GM19397 (cell line): ENCODE results near the gene RUNDC1.
"Not testable (repeated sequence)": the region's sequence is repeated elsewhere in the genome, so short reads cannot be mapped to it uniquely, and the experiment has no call there.

Experiments
- ATAC-seq: cut with Tn5 transposase; IDR thresholded peaks from one replicate; pipeline ENCODE4 v1.9.1; 2021; ENCODE audit warnings: mild to moderate bottlenecking, moderate library complexity; ENCODE audit not compliant: unreplicated experiment

RUNDC1 gene

DNA sequence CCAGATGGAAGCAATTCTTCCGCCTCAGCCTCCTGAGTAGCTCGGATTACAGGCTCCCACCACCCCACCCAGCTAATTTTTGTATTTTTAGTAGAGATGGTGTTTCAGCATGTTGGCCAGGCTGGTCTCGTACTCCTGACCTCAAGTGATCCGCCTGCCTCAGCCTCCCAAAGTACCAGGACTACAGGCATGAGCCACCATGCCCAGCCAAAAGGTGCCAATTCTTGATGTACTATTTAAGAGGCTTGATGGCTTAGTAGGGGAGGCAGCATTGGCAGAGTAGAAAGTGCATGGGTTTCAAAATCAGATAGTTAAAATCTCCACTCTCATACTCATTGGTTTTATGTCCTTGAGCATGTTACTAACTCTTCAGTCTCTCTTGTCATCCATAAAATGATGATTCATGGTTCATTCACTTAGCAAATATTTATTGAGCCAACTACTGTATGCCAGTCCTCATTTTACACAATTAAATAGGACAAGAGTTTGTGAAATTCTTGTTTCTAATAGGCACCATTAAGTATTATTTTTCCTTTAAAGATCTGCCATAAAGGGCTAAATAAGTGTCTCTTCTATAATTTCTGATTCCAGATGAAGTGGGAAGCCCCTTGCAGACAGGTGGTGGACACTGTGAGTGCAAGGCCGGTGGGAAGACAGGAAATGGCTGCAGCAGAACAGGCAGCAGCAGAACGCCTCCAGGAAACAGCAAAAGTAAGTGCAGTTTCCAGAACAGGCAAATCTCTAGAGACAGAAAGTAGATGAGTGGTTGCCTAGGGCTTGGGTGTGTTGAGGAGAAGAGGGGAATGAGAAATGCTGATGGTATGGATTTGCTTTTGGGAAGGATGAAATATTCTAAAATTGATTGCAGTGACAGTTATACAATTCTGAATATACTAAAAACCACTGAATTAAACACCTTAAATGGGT is 9.6 kb downstream of the RUNDC1 start:
- ATAC-seq, result no peak

DNA sequence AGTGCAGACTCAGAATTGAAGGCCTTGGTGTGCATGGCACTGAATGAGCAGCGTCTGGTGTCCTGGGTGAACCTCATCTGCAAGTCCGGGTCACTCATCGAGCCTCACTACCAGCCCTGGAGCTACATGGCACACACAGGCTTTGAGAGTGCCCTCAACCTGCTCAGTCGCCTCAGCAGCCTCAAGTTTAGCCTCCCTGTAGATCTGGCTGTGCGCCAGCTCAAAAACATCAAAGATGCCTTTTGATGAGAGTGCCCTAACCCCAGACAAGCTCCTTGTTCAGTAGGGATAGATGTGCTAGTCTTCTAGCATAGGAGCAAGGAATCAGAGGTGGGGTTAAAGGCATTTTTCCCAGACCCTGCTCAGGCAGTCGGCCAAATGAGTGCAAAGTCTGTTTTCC is 11.1 kb downstream of the RUNDC1 start:
- no peak for ATAC-seq

DNA sequence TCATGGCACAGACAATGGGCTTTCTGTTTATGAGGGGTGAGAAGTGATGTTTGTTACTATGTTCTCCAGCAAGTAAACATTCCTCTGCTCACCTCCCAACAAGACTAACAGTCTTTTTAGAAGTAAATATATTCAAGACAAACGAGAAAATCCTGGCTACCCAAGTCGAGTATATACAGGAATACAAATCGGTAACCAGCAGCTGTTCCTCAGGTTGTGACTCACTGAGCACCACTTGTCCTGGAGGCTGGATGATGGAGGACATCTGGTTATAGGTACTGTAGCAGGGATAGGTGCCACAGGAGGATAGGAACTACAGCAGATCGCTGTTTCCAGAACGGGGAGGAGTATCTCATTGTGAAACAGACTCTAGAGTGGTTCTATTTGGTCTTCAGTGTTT is 12.5 kb downstream of the RUNDC1 start:
- ATAC-seq, result no peak

DNA sequence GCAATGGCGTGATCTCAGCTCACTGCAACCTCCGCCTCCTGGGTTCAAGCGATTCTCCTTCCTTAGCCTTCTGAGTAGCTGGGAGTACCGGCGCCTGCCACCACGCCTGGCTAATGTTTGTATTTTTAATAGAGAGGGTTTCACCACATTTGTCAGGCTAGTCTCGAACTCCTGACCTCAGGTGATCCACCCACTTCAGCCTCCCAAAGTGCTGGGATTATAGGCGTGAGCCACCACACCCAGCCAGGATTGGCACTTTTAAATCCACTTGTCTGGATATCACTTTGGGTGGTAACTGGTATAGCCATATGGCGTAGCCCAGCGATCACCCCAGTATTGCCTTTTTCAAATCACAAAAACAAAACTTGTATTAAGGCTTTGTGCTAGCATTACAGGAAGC is 13.5 kb downstream of the RUNDC1 start:
- not testable (repeated sequence) for ATAC-seq

DNA sequence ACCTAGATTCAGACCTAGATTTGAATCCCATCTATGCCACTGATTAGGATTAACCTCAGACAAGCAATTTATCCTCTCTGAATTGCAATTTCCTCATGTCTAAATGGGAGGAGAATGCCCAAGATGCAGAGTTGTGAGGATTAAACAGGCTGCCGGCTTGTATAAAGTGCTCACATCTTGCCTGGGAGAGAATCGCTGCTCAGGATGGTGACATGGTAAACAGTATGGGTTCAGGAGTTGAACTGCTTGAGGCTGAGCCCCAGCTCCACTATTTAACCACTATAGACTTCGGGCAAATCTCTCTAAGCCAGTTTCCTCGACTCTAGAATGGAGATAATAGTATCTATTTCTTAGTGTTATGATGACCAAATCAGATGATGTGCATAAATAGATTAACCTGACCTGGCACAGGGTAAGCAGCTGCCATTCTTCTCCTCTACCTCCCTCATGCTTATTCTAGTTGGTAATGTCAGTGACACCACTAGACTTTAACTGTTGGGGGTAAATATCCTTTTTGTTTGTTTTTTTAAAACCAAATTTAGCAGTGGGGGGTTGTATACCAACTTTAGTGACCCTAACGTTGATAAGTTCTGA is 17.1 kb downstream of the RUNDC1 start:
- ATAC-seq, result no peak

DNA sequence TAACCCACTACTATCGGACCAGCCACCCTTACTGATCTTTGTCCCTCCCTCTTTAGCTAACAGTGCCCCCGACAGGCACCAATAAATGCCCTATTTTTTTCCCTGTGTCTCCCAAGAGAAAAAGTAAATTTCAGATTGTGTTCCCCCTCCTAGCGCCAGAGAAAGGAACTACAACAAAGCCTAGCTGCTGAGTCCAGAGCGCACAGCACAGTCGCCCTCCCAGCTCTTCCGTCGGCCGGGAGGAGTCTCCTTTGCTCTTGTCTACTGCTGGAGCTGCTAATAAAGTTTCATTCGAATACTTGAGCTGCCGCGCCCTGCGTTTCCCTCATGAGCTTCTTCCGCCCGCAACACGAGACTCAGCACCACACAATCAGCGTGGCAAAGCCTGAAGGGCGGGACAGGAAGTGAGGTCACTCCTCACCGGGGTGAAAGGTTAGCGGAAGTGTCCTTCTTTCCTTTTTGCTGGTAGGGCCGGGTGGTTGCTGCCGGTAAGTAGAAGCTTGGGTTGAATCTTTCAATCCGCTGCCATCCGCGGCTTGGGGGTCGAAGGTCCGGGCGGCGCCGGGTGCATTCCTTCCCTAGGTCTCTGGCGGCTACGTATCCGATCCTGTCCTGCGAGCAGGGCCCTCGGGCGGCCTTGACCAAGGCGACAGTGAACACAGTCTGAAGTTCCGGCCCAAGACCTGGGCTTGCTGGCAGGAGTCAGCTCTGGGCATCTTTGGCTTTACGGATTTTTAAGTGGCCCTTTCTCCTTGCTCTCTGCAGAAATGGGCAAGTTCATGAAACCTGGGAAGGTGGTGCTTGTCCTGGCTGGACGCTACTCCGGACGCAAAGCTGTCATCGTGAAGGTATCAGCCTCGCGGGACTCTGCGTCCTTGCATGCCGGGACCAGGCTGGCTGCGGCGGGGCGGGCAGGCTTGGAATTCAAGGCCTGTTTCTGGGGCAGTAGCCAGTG is 17.9 kb downstream of the RUNDC1 start, which contains the start of gene RPL27:
Gene RPL27, plus strand, starts transcription at position 436 of the 955 bp plus-strand sequence. Its CDS starts 332 bp downstream, at position 768.
- ATAC-seq, result peak; percentile 90

DNA sequence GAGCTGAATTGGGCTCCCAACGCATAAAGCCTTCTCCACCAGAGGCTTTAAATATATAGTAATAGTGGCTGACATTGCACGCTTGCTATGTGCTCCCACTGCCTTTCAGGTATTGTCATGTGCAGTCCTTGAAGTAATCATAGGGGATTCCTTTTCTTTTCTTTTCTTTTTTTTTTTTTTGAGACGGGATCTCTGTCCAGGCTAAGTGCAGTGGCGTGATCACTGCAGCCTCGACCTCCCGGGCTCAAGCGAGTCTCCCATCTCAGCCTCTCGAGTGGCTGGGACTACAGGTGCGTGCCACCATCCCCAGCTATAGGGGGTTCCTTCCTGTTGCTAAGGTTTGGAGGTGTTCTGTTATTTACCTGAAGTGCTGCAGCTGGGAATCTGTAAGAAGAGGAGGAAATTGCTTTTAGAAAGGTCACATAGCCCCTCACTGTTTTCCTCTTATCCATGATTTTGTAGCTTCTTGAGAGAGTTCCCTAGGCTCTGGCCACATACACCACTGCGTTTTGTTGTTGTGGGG is 18.7 kb downstream of the RUNDC1 start:
- no peak for ATAC-seq

DNA sequence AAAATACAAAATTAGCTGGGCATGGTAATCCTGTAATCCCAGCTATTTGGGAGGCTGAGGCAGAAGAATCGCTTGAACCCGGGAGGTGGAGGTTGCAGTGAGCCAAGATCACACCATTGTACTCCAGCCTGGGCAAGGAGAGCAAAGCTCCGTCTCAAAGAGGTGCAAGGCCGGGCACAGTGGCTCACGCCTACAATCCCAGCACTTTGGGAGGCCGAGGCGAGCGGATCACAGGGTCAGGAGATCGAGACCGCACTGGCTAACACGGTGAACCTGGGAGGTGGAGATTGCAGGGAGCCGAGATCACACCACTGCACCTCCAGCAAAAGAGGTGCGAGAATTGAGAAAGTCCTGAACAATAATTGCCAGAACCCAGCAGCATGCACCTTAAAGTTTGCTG is 20.5 kb downstream of the RUNDC1 start:
- ATAC-seq, result not testable (repeated sequence)

DNA sequence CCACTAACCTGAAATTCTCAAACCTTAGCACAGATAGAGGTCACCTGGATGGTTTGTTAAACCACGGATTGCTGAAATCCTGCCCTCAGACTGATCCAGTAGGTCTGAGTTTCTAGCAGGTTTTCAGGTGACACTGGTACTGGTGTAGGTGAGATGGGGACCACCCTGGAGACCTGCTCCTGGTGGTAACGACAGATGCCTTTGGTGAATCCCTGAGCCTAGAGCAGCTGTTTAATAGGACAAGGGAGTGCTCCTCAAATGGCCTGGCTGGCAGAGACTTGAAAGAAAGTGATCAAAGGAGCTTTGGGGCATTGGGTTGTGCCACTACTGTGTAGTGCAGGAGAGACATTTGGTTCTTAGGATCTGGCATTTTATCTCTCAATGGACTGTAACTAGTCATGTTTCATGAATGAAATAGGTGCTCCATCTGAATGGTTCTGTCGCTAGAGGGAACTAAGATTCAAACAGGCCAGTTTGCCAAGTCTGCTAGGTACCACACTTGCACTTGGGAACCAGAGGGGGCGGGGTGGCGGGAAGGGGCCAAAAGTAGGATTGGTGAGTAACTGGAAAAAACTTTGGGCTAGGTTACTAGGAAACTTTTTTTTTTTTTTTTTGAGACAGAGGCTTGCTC is 23.3 kb downstream of the RUNDC1 start:
- no peak for ATAC-seq

DNA sequence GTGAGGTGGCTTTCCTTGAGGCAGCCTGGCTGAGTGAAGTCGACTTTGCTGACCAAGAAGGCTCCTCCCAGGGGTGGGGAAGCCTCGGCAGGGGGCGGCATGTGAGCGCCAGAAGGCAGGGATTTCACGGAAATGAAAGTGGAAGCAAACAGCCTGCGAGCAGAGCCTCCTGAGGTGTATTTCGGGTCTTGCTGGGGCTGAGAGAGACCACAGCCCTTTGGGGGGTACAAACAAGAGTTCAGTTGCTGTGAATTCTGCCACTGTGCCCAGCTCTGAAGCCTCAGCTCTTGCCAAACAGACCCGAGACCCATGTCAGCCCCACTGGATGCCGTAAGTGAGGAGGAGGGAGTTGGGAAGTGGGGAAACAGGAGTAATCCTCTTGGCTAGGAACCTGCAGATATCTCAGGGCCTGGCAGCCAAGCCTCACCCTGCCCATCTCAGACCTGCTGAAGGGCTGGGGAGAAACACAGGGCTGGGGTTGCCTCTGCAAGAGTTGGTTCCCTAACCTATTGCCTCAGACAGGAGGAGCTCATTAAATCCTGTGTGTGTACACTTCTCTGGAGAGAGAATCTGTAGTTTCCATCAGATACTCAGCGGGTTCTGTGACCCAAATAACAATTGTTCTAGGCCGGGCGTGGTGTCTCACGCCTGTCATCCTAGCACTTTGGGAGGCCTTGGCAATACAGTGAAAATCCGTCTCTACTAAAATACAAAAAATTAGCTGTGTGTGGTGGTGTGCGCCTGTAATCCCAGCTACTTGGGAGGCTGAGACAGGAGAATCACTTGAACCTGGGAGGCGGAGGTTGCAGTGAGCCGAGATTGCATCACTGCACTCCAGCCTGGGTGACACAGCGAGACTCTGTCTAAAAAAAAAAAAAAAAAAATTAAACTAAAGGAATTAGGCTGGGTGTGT is 26.5 kb downstream of the RUNDC1 start, which contains the start of gene IFI35:
Gene IFI35, plus strand, starts transcription at position 146 of the 913 bp plus-strand sequence. Its CDS starts 164 bp downstream, at position 310.
- no peak for ATAC-seq

DNA sequence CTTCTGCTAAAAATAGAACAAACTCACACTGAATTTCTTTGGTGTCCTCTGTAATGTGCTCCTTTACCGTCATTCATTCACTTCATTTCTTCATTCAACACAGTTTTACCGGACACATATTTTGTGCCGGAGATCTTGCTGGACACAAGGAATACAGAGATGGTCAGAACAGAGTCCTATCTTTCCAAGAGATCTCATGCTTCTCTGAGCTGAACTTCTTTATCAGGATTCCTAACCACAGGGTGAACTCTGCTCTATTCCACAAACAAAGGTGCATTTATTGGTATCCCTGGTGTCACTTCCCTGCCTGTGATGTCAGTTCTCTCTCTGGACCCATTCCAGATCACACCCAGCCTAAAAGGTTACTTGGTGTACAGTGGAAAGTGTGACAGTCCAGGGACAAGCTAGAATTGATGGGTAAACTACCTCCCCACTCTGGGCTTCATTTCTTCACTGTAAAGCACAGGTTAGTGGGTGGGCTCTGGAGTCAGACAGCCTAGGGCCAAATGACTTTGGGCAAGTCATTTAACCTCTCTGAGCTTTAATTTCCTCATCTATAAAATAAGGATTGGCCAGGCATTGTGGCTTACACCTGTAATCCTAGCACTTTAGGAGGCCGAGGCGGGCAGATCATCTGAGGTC is 30.4 kb downstream of the RUNDC1 start:
- no peak for ATAC-seq

DNA sequence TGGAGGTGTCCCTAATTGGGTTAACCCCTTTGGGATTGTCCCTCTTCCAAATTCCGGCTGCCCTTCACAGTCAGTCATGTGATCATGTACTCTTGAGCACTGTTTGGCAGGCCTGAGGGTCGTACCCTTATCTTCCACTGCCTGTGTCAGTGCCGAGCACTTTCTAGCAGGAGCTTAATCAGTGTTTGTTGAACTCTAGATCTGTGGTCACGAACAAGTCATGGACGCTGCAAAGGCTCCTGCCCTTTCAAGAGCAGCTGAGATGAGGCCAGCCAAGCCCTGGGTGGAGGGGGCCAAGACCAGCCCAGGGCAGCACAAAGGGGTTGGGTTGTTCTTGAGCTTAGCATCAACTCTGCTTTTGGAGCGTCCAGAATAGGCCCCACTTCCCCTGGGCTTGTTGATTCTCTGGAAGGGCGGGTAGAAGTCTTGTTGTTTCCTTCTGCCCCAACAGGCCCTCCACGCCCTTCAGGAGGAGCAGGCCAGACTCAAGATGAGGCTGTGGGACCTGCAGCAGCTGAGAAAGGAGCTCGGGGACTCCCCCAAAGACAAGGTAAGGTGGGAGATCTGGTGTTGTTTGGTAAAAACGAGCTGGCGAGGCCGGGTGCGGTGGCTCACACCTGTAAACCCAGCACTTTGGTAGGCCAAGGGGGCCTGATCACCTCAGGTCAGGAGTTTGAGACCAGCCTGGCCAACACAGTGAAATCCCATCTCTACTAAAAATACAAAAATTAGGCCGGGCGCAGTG is 31.5 kb downstream of the RUNDC1 start:
- ATAC-seq, result no peak

DNA sequence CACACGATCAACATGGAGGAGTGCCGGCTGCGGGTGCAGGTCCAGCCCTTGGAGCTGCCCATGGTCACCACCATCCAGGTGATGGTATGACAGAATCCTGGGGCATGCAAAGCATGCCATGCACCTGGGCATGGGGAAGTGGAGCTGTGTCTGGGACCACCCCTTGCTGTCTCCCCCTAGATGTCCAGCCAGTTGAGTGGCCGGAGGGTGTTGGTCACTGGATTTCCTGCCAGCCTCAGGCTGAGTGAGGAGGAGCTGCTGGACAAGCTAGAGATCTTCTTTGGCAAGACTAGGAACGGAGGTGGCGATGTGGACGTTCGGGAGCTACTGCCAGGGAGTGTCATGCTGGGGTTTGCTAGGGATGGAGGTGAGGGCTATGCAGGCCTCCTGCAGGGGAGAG is 32.9 kb downstream of the RUNDC1 start:
- ATAC-seq, result no peak

DNA sequence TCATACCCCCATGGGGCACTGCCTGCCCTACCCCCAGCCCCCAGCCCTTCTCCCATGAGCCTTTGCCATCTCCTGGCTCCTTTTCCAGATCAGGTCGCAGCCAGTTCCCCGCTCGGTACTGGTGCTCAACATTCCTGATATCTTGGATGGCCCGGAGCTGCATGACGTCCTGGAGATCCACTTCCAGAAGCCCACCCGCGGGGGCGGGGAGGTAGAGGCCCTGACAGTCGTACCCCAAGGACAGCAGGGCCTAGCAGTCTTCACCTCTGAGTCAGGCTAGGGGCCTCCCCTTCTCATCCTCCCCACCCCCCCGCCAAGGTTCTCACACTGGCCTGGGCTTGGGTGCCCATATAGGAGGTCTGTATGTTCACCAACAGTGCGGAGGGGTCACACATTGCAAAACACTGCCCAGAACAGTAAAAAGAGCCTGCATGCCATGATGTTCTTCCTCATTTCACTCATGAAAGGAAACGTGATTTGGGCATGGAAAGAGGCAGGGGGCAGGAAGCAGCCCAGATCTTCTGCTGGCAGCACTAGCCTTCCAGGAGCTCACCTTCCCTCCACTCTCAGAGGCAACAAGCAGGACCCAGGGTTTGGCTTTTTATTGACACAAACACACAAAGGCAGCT is 33.8 kb downstream of the RUNDC1 start:
- no peak for ATAC-seq

DNA sequence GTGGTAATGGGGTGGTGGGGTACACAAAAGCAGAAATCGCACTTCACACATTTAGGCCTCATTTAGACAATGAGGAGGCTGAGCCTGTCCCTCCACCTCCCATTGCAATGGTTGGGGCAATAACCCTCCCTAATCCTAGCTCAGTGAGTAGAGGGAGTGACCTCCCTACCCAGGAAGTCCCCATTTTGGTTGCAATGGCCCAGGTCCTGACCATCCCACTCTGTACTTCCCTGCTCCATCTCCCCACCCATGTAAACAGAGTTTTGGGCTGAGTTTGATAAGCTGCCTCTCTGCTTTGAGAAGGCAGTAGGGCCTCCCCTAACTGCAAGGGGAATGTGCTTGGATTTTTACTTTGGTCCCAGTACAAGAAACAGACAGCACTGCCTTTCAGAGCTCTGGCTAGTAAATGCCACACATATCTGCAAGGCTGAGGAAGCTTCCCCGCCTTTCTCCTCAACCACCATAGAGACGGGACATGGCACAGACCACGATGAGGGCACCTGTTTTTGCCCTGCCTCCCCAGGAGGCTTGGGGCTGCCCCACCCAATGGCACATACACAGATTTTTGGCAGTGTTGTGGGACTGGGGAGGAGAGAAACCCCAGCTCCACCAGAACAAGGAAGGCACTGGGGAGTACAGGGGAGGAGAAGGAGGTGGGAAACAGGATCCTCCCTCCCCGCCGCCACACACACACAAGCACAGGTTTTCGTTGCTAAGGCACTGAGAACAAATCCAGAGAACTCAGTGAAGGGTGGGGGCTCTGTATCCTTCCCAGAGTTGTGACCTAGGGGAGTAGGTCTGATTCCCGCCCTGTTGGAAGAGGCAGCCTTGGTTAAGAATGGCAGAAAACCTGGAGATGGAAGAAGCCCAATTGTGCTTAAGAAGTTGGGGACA is 34.5 kb downstream of the RUNDC1 start:
- no peak for ATAC-seq

DNA sequence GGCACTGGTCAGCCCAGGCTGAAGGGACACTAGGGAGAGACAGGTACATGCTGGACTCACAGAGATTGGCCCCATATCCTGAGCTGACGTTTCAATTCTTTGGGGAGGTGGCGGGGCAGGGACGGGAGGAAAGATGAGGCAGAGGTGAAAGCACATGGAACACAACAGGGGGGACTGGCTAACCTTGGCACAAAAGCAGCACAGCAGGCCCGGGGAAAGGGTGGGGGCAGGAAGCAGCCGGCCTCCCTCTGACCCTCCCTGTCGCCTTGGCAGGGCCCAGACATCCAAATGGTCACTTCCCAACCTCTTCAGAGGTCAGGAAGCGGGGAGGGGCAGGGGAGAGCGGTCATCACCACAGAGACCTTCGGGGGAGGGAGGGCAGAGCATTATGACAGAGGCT is 35.2 kb downstream of the RUNDC1 start:
- no peak for ATAC-seq

DNA sequence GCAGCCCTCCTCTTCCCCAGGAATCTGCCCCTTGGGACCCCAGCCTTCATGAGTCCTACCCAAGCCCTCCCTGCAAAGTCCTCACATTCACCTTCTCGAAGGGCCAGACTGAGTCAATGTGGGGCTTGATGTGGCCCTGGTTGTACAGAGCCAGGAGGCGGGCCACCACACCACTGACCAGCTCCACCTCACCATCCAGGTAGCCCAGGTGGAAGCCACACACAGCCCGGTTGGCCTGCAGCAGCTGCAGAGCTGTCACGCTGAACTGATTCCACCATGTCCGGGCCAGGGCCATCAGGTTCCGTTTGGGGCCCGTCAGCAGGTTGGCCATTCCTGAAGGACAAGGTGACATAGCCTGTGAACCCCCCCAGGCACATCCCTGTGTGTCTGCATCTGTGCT is 35.9 kb downstream of the RUNDC1 start:
- no peak for ATAC-seq
